GM21515 (cell line): ENCODE data around the gene LYPD1.

Experiments used
- ATAC-seq: cut with Tn5 transposase; IDR thresholded peaks from one replicate; pipeline ENCODE4 v1.9.1; 2021; ENCODE audit not compliant: unreplicated experiment

Gene LYPD1

GRCh38 chr2:132668987-132669907 is 758 bp downstream of the LYPD1 start:
- ATAC-seq = no peak

- ATAC-seq = no peak
Observed at GRCh38 chr2:132668189-132668823, 1.7 kb downstream of the LYPD1 start.

- ATAC-seq = no peak
Observed at GRCh38 chr2:132667706-132668105, 2.3 kb downstream of the LYPD1 start.

GRCh38 chr2:132665401-132666140 is 4.4 kb downstream of the LYPD1 start:
- ATAC-seq = no peak

- no peak for ATAC-seq
Observed at GRCh38 chr2:132664096-132664495, 5.9 kb downstream of the LYPD1 start.

GRCh38 chr2:132662732-132663131 is 7.3 kb downstream of the LYPD1 start:
- ATAC-seq = no peak

- no peak for ATAC-seq
Observed at GRCh38 chr2:132659331-132659730, 10.7 kb downstream of the LYPD1 start.

- ATAC-seq = no peak
Observed at GRCh38 chr2:132656266-132656975, 13.6 kb downstream of the LYPD1 start.

- ATAC-seq = no peak
Observed at GRCh38 chr2:132654968-132655367, 15.0 kb downstream of the LYPD1 start.

- ATAC-seq = no peak
Observed at GRCh38 chr2:132654335-132654734, 15.7 kb downstream of the LYPD1 start.

GRCh38 chr2:132652474-132652873 is 17.5 kb downstream of the LYPD1 start:
- no peak for ATAC-seq

- ATAC-seq = no peak
Observed at GRCh38 chr2:132651115-132652045, 18.6 kb downstream of the LYPD1 start.

- ATAC-seq = no peak
Observed at GRCh38 chr2:132646540-132647108, 23.4 kb downstream of the LYPD1 start.

GRCh38 chr2:132645722-132646539 is 24.1 kb downstream of the LYPD1 start:
- no peak for ATAC-seq

- no peak for ATAC-seq
Observed at GRCh38 chr2:132645176-132645575, 24.8 kb downstream of the LYPD1 start.

- no peak for ATAC-seq
Observed at GRCh38 chr2:132642415-132642814, 27.6 kb downstream of the LYPD1 start.

- no peak for ATAC-seq
Observed at GRCh38 chr2:132641819-132642218, 28.2 kb downstream of the LYPD1 start.

- ATAC-seq = no peak
Observed at GRCh38 chr2:132640116-132640515, 29.9 kb downstream of the LYPD1 start.
